Stimulated activated CD8-positive, alpha-beta memory T cell treated with anti-CD3 and anti-CD28 coated beads, Interleukin-12 subunit alpha, Interleukin-12 subunit beta, amount 100 ng/mL, for 24 hours (primary cell): ENCODE results near the gene PTGER2.

Experiments
- DNase-seq: peaks from one replicate; pipeline ENCODE4 v3.0.0-alpha.2; 2020; ENCODE audit errors: extremely low read depth

Gene PTGER2

GRCh38 chr14:52305014-52305413, 9.1 kb upstream of the PTGER2 start:
- DNase-seq = no peak

- no peak for DNase-seq
These were observed 6.7 kb upstream of the PTGER2 start for GRCh38 chr14:52307376-52307775.

GRCh38 chr14:52307905-52308304, 6.2 kb upstream of the PTGER2 start:
- DNase-seq = no peak

- no peak for DNase-seq
These were observed 3.6 kb upstream of the PTGER2 start for GRCh38 chr14:52310541-52310940.

- no peak for DNase-seq
These were observed 1.2 kb upstream of the PTGER2 start for GRCh38 chr14:52312931-52313355.

- no peak for DNase-seq
These were observed 650 bp upstream of the PTGER2 start for GRCh38 chr14:52313462-52313861.

- DNase-seq = no peak
These were observed 663 bp downstream of the PTGER2 start for GRCh38 chr14:52314595-52315354.

GRCh38 chr14:52315355-52315718, 1.2 kb downstream of the PTGER2 start:
- DNase-seq = no peak

- no peak for DNase-seq
These were observed 4.0 kb downstream of the PTGER2 start for GRCh38 chr14:52318062-52318461.

GRCh38 chr14:52318826-52319645, 4.9 kb downstream of the PTGER2 start:
- no peak for DNase-seq

GRCh38 chr14:52319919-52320318, 5.8 kb downstream of the PTGER2 start:
- DNase-seq = no peak

GRCh38 chr14:52325126-52325525, 11.0 kb downstream of the PTGER2 start:
- no peak for DNase-seq

- no peak for DNase-seq
These were observed 11.5 kb downstream of the PTGER2 start for GRCh38 chr14:52325630-52326029.

- DNase-seq = no peak
These were observed 13.5 kb downstream of the PTGER2 start for GRCh38 chr14:52327374-52328226.

GRCh38 chr14:52328276-52328675, 14.2 kb downstream of the PTGER2 start:
- DNase-seq = no peak

GRCh38 chr14:52329678-52330369, 15.7 kb downstream of the PTGER2 start:
- DNase-seq = no peak

GRCh38 chr14:52332269-52332668, 18.2 kb downstream of the PTGER2 start:
- DNase-seq = no peak

- no peak for DNase-seq
These were observed 19.0 kb downstream of the PTGER2 start for GRCh38 chr14:52333108-52333507.

GRCh38 chr14:52333823-52334657, 19.9 kb downstream of the PTGER2 start:
- DNase-seq = no peak

- DNase-seq = no peak
These were observed 22.1 kb downstream of the PTGER2 start for GRCh38 chr14:52336241-52336640.
